HEK293 (cell line): ENCODE results near the gene PFN2.

ENCODE experiments used
- CTCF ChIP-seq: fragments of 450-650 bp; formaldehyde crosslinking; IDR thresholded peaks from 2 replicates; pipeline ENCODE4 v1.5.1; 2016; ENCODE audit warnings: missing biosample characterization, missing genetic modification characterization
- KLF16 ChIP-seq: fragments of 450-650 bp; formaldehyde crosslinking; IDR thresholded peaks from 2 replicates; pipeline ENCODE4 v1.5.1; 2017; ENCODE audit warnings: missing biosample characterization, missing genetic modification characterization
- SALL2 ChIP-seq: fragments of 450-650 bp; formaldehyde crosslinking; IDR thresholded peaks from 2 replicates; pipeline ENCODE4 v1.5.0; 2017; ENCODE audit warnings: missing biosample characterization, mild to moderate bottlenecking, missing genetic modification characterization, borderline replicate concordance
- ZBTB10 ChIP-seq: fragments of 450-650 bp; formaldehyde crosslinking; IDR thresholded peaks from 2 replicates; pipeline ENCODE4 v1.5.1; 2016; ENCODE audit warnings: missing biosample characterization, missing genetic modification characterization
- ZBTB49 ChIP-seq: fragments of 450-650 bp; formaldehyde crosslinking; IDR thresholded peaks from 2 replicates; pipeline ENCODE4 v1.5.1; 2016; ENCODE audit warnings: missing biosample characterization, missing genetic modification characterization, low read depth
- ZNF274 ChIP-seq, 2 experiments: fragments of 200-500 bp in 1 of 2; fragments of 450-650 bp in 1 of 2; sonication (Bioruptor generic) in 1 of 2; formaldehyde crosslinking in 1 of 2; IDR thresholded peaks; 2 replicates each; pipeline versions ENCODE4 v1.5.1 to v1.6.1; 2014 to 2016; ENCODE audit warnings: borderline replicate concordance in 1 of 2, inconsistent platforms in 1 of 2, low read length in 1 of 2, missing biosample characterization in 1 of 2, missing genetic modification characterization in 1 of 2
- ZNF529 ChIP-seq: fragments of 450-650 bp; formaldehyde crosslinking; IDR thresholded peaks from 2 replicates; pipeline ENCODE4 v1.5.1; 2017; ENCODE audit warnings: missing genetic modification characterization, missing biosample characterization; ENCODE audit not compliant: insufficient replicate concordance
- ZNF558 ChIP-seq: fragments of 450-650 bp; formaldehyde crosslinking; IDR thresholded peaks from 2 replicates; pipeline ENCODE4 v1.5.1; 2016; ENCODE audit warnings: missing biosample characterization, missing genetic modification characterization
- ZNF692 ChIP-seq: fragments of 450-650 bp; formaldehyde crosslinking; IDR thresholded peaks from 2 replicates; pipeline ENCODE4 v1.5.1; 2016; ENCODE audit warnings: missing biosample characterization, missing genetic modification characterization

- TF ChIP-seq CTCF (no peak), ZNF274 (IDR thresholded peaks at IDR 0.05; ENCODE audit: low read length) (no peak), ZNF274 (tag by site-specific recombination; IDR thresholded peaks at IDR 0.05; ENCODE audit: borderline replicate concordance) (no peak), ZBTB49 (tag by site-specific recombination) (no peak), KLF16 (tag by site-specific recombination) (no peak), ZBTB10 (tag by site-specific recombination) (no peak), ZNF692 (tag by site-specific recombination) (no peak), ZNF558 (tag by site-specific recombination) (no peak), ZNF529 (tag by site-specific recombination) (no peak), SALL2 (tag by site-specific recombination) (no peak)
These were observed 1.4 kb downstream of the PFN2 start for GRCh38 chr3:149969110-149969939.
